Tibial nerve (tissue), 4 donors: ENCODE measurements around the gene METAP1D. TPM values are rescaled to one million over a fixed set of nuclear protein-coding genes. Genes with fewer than 3 reads are reported as not detected.
"Not testable (repeated sequence)": the region's sequence is repeated elsewhere in the genome, so short reads cannot be mapped to it uniquely, and the experiment has no call there.

ENCODE experiments used
- DNase-seq, 2 donors: peaks; one replicate each; pipeline ENCODE4 v3.0.0-alpha.2; 2019; ENCODE audit warnings: low spot score in 2 of 2
- H3K27ac ChIP-seq, 4 donors: fragments of 200-600 bp; sonication (generic) in 3 of 4; one replicate each; pipeline ENCODE4 v1.5.1; 2017 to 2019; ENCODE audit warnings: mild to moderate bottlenecking in 1 of 4
- H3K27me3 ChIP-seq, 2 donors: fragments of 200-600 bp; sonication (generic) in 1 of 2; one replicate each; pipeline versions ENCODE4 v1.5.1 to v1.6.0; 2017 to 2019
- H3K36me3 ChIP-seq, 3 donors: fragments of 200-600 bp; sonication (generic); one replicate each; pipeline ENCODE4 v1.5.1; 2018 to 2019
- H3K4me1 ChIP-seq, 4 donors: fragments of 200-600 bp; sonication (generic) in 3 of 4; one replicate each; pipeline ENCODE4 v1.5.1; 2017 to 2019
- H3K4me3 ChIP-seq, 4 donors: fragments of 200-600 bp; sonication (generic) in 3 of 4; one replicate each; pipeline ENCODE4 v1.5.1; 2017 to 2019; ENCODE audit warnings: mild to moderate bottlenecking in 1 of 4, moderate library complexity in 1 of 4
- H3K9me3 ChIP-seq, 4 donors: fragments of 200-600 bp; sonication (generic) in 3 of 4; one replicate each; pipeline ENCODE4 v1.5.1; 2017 to 2019
- EP300 ChIP-seq, 2 donors: sonication (generic); formaldehyde crosslinking; IDR thresholded peaks; one replicate each; pipeline ENCODE4 v1.6.1; 2017; ENCODE audit warnings: antibody characterized with exemption in 2 of 2, mild to moderate bottlenecking in 1 of 2
- POLR2A ChIP-seq, 2 donors: fragments of 450-650 bp; IDR thresholded peaks; one replicate each; pipeline ENCODE4 v1.6.1; 2017; ENCODE audit warnings: antibody characterized with exemption in 2 of 2, mild to moderate bottlenecking in 2 of 2, moderate library complexity in 2 of 2
- WGBS, 2 donors: methylation state at CpG; one replicate each; pipeline ENCODE4 v1.1.5; 2018; 5-methylcytosine and 5-hydroxymethylcytosine counted together
- total RNA-seq, 4 donors: library from RNA; depleted of rRNA; stranded (reverse); fragments of >200 nt; gene quantifications; one replicate each; pipeline ENCODE4 v1.1.0, GENCODE V29; 2016
- TF ChIP-seq, protein P1 (sequence below), 5 experiments: fragments of 200-600 bp in 3 of 5; fragments of 450-650 bp in 2 of 5; sonication (generic) in 3 of 5; IDR thresholded peaks; one replicate each; pipeline ENCODE4 v1.5.1; 2016 to 2019; ENCODE audit warnings: antibody characterized with exemption in 5 of 5, mild to moderate bottlenecking in 3 of 5, moderate library complexity in 2 of 5

Gene METAP1D
- total RNA-seq, 4 donors from 2014 or later, result 9.4 to 28.4 (median 14.7) TPM

DNA sequence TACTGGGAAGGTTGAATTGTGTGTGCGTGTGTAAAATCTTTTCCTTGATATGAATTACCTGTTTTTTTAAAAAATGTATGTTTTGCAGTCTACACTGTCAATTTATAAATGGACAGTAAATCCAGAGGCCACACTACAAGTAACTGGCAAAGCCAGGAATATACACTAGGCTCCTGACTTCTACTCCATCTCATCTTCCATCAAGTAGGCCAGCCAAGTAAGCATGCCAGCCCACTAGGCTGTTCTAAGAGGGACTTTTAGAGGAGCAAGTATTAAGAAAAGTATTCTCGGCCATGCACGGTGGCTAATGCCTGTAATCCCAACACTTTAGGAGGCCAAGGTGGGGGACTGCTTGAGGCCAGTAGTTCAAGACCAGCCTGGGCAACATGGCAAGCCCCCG is 13.0 kb upstream of the METAP1D start:
- 90 to 95% methylated on average over 4 of the region's 4 CpGs for WGBS, 2 donors
- no peaks in the 10 kb centered on the region for H3K4me1 ChIP-seq
- H3K4me3 ChIP-seq, result no peak overlapping the region
- no peaks in the 10 kb centered on the region for H3K27me3 ChIP-seq
- H3K9me3 ChIP-seq, result no peaks in the 10 kb centered on the region
- TF ChIP-seq EP300 (IDR thresholded peaks at IDR 0.05) (no peak), POLR2A (IDR thresholded peaks at IDR 0.05) (no peak)
- TF ChIP-seq, protein P1, sequence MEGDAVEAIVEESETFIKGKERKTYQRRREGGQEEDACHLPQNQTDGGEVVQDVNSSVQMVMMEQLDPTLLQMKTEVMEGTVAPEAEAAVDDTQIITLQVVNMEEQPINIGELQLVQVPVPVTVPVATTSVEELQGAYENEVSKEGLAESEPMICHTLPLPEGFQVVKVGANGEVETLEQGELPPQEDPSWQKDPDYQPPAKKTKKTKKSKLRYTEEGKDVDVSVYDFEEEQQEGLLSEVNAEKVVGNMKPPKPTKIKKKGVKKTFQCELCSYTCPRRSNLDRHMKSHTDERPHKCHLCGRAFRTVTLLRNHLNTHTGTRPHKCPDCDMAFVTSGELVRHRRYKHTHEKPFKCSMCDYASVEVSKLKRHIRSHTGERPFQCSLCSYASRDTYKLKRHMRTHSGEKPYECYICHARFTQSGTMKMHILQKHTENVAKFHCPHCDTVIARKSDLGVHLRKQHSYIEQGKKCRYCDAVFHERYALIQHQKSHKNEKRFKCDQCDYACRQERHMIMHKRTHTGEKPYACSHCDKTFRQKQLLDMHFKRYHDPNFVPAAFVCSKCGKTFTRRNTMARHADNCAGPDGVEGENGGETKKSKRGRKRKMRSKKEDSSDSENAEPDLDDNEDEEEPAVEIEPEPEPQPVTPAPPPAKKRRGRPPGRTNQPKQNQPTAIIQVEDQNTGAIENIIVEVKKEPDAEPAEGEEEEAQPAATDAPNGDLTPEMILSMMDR (IDR thresholded peaks at IDR 0.05), result no peak
- no peak overlapping the region for H3K27ac ChIP-seq
- peaks cover 0 to 22% (median 0%) of the 10 kb centered on the region in 3 donors for H3K36me3 ChIP-seq
- DNase-seq, result no peak

DNA sequence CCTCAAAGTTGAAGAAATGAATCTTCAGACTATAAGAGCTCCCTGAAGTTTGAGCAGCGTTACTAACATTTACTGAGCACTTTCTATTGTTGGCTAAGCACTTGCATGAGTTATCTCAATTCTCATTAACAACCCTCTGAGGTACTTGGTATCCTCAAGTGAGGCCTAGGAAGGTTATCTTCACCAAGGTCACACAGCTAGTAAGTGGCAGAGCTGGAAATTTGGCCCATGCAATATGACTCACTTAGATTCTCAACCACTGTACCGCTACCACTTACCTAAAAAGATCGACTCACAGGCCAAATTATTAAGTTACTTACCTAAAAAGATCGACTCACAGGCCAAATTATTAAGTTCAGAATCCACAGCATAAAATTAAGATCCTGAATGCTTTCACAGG is 8.7 kb upstream of the METAP1D start:
- DNase-seq, result no peak
- Histone ChIP-seq H3K9me3 (no peaks in the 10 kb centered on the region), H3K4me1 (no peaks in the 10 kb centered on the region), H3K27me3 (no peaks in the 10 kb centered on the region), H3K36me3 (no peaks in the 10 kb centered on the region), H3K27ac (no peak overlapping the region), H3K4me3 (no peak overlapping the region)
- WGBS, 2 donors, result 92 to 94% methylated on average over 4 of the region's 4 CpGs
- TF ChIP-seq EP300 (IDR thresholded peaks at IDR 0.05), result no peak
- TF ChIP-seq, protein P1 (IDR thresholded peaks at IDR 0.05), result no peak
- no peak for TF ChIP-seq POLR2A (IDR thresholded peaks at IDR 0.05)

DNA sequence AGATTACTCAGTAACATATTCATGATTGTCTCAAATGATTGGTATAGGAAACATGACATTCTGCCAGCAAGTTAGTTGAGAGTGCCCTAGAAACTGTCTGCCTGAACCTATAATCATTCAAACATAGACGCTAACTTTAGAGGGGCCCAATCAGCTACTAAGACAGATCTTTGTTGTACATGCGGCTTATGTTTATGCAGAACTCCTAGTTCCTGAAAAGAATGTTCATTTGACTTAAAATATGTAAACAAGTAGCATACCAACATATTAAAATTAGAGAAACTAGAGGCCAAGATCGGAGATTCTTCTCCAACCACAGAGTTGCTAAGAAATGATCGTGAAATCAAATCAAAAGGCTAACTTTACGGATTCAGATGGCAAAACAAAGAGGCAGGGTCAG is 4.2 kb upstream of the METAP1D start:
- H3K27ac ChIP-seq, result no peak overlapping the region
- no peaks in the 10 kb centered on the region for H3K27me3 ChIP-seq
- no peaks in the 10 kb centered on the region for H3K9me3 ChIP-seq
- H3K36me3 ChIP-seq, result no peaks in the 10 kb centered on the region
- no peak overlapping the region for H3K4me3 ChIP-seq
- H3K4me1 ChIP-seq, result peaks cover 0 to 15% (median 2%) of the 10 kb centered on the region in 4 donors
- TF ChIP-seq EP300 (IDR thresholded peaks at IDR 0.05) (no peak), POLR2A (IDR thresholded peaks at IDR 0.05) (no peak)
- TF ChIP-seq, protein P1 (IDR thresholded peaks at IDR 0.05), result no peak
- DNase-seq, result no peak
- WGBS, 2 donors, result 67 to 69% methylated on average over 5 of the region's 5 CpGs

DNA sequence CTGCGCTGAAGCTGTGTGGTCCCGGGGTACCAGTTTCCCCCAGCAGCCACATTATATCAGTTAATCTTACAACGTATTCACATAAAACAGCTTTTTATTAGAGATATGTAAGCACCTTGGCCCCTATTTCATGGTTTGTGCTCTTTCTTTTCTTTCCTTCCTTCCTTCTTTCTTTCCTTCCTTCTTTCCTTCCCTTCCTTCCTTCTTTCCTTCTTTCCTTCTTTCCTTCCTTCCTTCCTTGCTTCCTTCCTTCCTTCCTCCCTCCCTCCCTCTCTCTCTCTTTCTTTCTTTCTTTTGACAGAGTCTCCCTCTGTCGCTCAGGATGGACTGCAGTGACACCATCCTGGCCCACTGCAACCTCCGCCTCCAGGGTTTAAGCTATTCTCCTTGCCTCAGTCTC is 3.7 kb upstream of the METAP1D start:
- H3K4me3 ChIP-seq, result no peak overlapping the region
- DNase-seq, result no peak
- H3K9me3 ChIP-seq, result no peaks in the 10 kb centered on the region
- no peak overlapping the region for H3K27ac ChIP-seq
- H3K27me3 ChIP-seq, result no peaks in the 10 kb centered on the region
- peaks cover 0 to 19% (median 2%) of the 10 kb centered on the region in 4 donors for H3K4me1 ChIP-seq
- TF ChIP-seq POLR2A (IDR thresholded peaks at IDR 0.05) (no peak), EP300 (IDR thresholded peaks at IDR 0.05) (no peak)
- TF ChIP-seq, protein P1 (IDR thresholded peaks at IDR 0.05), result no peak
- WGBS, 2 donors, result 77 to 80% methylated on average over 5 of the region's 5 CpGs
- no peaks in the 10 kb centered on the region for H3K36me3 ChIP-seq

DNA sequence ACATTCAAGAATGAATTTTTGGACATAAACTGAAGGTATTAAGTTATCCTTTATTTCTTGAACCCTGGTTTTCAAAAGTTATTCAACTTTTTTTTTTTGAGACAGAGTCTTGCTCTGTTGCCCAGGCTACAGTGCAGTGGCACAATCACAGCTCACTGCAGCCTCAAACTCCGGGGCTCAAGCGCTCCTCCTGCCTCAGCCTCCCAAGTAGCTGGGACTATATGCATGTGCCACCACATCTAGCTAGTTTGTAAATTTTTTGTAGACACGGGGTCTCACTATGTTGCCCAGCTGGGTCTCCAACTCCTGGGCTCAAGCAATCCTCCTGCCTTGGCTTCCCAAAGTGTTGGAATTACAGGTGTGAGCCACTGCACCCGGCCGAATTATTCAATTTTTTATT is 2.7 kb upstream of the METAP1D start:
- not testable (repeated sequence) for H3K27me3 ChIP-seq, H3K9me3 ChIP-seq, H3K27ac ChIP-seq, DNase-seq, H3K36me3 ChIP-seq, H3K4me3 ChIP-seq
- 95 to 98% methylated on average over 5 of the region's 5 CpGs for WGBS, 2 donors
- H3K4me1 ChIP-seq, result peaks cover 0 to 21% (median 2%) of the 10 kb centered on the region in 4 donors

DNA sequence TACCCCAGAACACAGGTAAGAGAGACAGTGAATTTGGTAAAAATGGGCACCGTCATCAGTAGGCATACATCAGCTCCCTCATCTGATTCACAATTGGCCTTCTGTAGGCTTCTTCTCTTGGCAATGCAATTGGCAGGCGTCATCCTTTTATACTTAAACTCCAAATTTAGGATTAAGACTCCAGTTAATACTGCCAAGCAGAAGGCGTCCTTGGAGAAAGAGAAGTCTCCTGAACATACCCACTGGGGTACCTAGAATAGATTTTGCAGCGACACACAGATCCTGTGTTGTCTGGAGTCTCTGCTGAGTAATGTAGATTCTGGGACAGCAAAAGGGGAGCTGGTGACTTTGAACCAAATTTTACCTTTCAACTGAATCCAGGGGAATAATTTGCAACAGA is 592 bp upstream of the METAP1D start:
- Histone ChIP-seq H3K9me3 (no peaks in the 10 kb centered on the region), H3K4me3 (peak overlapping the region; percentile 61 to 81 (median 76)), H3K4me1 (peaks cover 0 to 21% (median 2%) of the 10 kb centered on the region in 4 donors), H3K36me3 (peaks cover 0 to 9% (median 0%) of the 10 kb centered on the region in 3 donors), H3K27ac (peak overlapping the region in 1 of 4 donors; percentile 80), H3K27me3 (no peaks in the 10 kb centered on the region)
- WGBS, 2 donors, result 24 to 29% methylated on average over 4 of the region's 4 CpGs
- TF ChIP-seq POLR2A (IDR thresholded peaks at IDR 0.05), result no peak
- TF ChIP-seq EP300 (IDR thresholded peaks at IDR 0.05), result no peak
- TF ChIP-seq, protein P1 (IDR thresholded peaks at IDR 0.05), result no peak
- DNase-seq, result no peak
